Measurements from ENCODE around the gene CFAP77.

The CFAP77 gene

DNA sequence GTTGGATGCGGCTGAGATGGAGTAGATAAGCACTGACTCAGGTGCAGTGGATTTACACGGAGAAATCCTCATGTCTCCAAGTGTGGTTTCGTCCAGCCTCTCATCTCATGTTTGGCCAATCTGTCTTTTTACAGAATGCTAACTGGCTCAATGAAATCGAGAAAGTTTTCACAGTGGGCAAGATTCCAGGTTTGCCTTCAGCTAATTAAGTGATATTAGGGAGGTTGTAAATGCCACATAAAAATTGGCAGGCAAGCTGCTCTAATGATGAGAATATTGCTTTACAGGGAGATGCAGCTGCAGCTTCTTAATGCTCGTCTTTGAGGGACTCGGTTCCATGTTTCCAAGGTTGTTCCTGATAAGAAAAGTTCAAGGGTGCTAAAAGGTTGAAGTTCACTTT is 196.1 kb downstream of the CFAP77 start:
- no peak for DNase-seq

- no peak for DNase-seq
Measured at GRCh38 chr9:132609184-132609583, 199.2 kb downstream of the CFAP77 start.

DNA sequence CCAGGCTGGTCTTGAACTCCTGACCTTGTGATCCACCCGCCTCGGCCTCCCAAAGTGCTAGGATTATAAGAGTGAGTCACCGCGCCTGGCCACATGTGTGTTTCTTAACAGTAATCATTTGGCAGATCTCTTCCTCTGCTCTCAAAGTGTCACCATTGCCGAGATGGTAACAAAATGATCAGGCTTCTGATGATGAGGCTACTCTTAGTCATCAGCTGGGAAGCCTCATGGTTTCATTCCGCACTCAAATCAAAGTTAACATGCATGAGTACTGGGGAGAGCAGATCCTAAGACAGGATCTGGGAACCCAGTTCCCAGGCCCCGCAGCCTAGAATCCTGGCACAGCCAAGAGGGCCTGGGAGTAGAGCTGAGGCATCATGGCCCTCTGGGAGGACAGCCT is 199.8 kb downstream of the CFAP77 start:
- DNase-seq = no peak

- DNase-seq = no peak
Measured at GRCh38 chr9:132610661-132611060, 200.7 kb downstream of the CFAP77 start.

DNA sequence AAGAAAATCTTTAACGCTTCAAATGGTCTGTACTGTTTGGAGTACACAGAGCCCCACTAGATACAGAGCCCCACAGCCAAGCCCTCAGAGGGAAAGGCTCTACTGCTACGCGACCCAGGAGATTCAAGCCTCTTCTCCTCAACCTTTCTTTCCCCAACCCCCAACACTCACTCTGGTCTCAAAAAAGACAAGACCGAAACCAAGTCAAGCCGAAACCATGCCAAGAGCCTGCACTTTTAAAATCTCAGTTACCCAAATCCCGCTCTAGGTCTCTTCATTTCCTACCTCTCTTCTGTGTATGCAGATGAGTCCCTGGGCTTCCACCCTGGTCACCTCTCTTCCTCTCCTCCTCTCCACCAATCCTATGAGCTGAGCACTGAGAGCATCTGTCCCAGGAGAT is 204.3 kb downstream of the CFAP77 start:
- DNase-seq = no peak

GRCh38 chr9:132615774-132616173 is 205.8 kb downstream of the CFAP77 start:
- DNase-seq = no peak

DNA sequence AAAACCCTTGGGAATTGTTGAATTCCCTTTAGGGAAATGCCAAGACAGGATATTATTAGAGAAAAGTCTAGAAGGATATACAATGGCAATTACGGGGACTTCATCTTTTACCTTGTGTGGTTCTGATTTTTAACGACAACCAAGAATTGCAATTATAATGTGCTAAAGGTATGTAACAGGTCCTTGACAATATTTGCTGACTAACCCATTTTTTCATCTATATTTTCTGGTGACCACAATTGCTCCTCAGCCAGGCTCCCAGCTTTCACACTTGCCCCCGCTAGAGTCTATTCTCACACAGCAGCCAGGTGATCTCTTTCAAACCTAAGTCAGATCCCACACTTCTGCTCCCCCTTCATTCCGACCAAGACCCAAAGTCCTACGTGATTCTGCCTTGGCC is 206.7 kb downstream of the CFAP77 start:
- DNase-seq = no peak

GRCh38 chr9:132622159-132622558 is 212.1 kb downstream of the CFAP77 start:
- no peak for DNase-seq
